ENCODE results near the gene SNTB2. TPM values are rescaled to one million over a fixed set of nuclear protein-coding genes. Genes with fewer than 3 reads are reported as not detected.
A peak's percentile ranks its signal among the peaks of the same experiment; 100 is the strongest.

The SNTB2 gene
- total RNA-seq, 1 experiment from 2014 or later, result 20.2 TPM

DNA sequence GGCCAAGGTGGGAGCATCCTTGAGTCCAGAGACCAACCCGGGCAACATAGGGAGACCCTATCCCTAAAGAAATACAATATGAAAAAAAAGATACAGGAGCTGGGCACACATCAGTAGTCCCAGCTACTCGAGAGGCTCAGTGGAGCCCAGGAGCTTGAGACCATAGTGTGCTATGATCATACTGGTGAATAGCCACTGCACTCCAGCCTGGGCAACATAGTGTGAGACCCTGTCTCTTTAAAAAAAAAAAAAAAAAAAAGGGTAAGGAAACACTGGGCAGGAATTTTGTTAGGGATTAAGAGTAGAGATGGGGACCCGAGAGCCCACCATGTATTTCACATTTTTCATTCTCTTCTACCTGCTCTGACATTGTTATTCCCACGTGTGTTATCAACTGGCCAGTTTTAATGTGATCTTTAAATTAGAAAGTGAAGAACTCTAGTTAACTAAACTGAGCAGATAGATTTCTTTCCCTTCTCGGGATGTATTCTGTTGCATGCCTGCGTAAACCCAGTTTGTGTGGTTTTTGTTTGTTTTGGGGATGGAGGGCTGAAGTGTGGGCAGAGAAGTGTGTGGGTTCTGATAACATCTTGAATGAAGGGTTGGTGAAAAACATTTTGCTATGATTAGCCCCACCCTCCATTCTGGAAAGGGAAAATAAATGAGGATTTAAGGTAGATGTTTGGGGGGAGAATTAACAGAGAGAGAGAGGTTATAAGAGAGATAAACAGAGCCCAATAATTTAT is 17.2 kb upstream of the SNTB2 start:
- H3K14ac ChIP-seq (ENCODE audit: insufficient read depth, low read length), result no peak overlapping the region
- no peaks in the 10 kb centered on the region for H3K79me2 ChIP-seq (ENCODE audit: insufficient read depth, low read length)
- Mint-ChIP-seq H3K4me1 (peaks cover 0 to 9% of the 10 kb centered on the region in 2 experiments; a peak in 1 of 4 replicates), H3K36me3 (ENCODE audit: insufficient read depth in 1 of 3, low read depth in 3 of 3) (peaks cover 35 to 63% (median 46%) of the 10 kb centered on the region in 3 experiments; a peak in 6 of 7 replicates), H3K4me3 (no peak overlapping the region), H3K27ac (peak overlapping the region in 1 of 3 experiments; percentile 15; a peak in 2 of 7 replicates), H3K27me3 (ENCODE audit: low read depth) (no peaks in the 10 kb centered on the region), H3K9me3 (no peaks in the 10 kb centered on the region)
- H4K91ac ChIP-seq (ENCODE audit: insufficient read length, low read depth, low read length), result no peak overlapping the region
- H3K4me1 ChIP-seq (ENCODE audit: insufficient read depth, low read length), result no peaks in the 10 kb centered on the region
- no peaks in the 10 kb centered on the region for H3K79me1 ChIP-seq (ENCODE audit: insufficient read depth, low read depth, low read length, poor library complexity, severe bottlenecking)
- H3K27me3 ChIP-seq (ENCODE audit: insufficient read depth, low read length), result no peaks in the 10 kb centered on the region
- no peak overlapping the region for H3K27ac ChIP-seq (ENCODE audit: insufficient read length, low read depth, low read length)
- H2BK15ac ChIP-seq (ENCODE audit: low read depth, low read length), result no peak overlapping the region
- H3K18ac ChIP-seq (ENCODE audit: insufficient read length, low read depth, low read length), result no peak overlapping the region
- H3T11ph ChIP-seq (ENCODE audit: low read length), result no peak overlapping the region
- H2AK5ac ChIP-seq (ENCODE audit: insufficient read length, low read length), result no peak overlapping the region
- TF ChIP-seq CTCF (conservative IDR thresholded peaks at IDR 0.05), result no peak
- H3K23me2 ChIP-seq (ENCODE audit: insufficient read length, low read depth, low read length, poor library complexity, severe bottlenecking), result no peaks in the 10 kb centered on the region
- no peak overlapping the region for H3K4me2 ChIP-seq (ENCODE audit: insufficient read depth, insufficient read length, low read length)
- no peaks in the 10 kb centered on the region for H4K20me1 ChIP-seq (ENCODE audit: control insufficient read depth, insufficient read depth, insufficient read length)
- H2BK12ac ChIP-seq (ENCODE audit: insufficient read length, low read depth, low read length), result no peak overlapping the region
- no peak overlapping the region for H4K8ac ChIP-seq (replicated peaks; ENCODE audit: insufficient read length, low read depth, low read length)
- H2BK20ac ChIP-seq (ENCODE audit: low read depth, low read length, poor library complexity, severe bottlenecking), result no peak overlapping the region
- no peak overlapping the region for H3K56ac ChIP-seq (ENCODE audit: insufficient read length, low read depth, low read length)
- DNase-seq, result no peak
- H3K23ac ChIP-seq (ENCODE audit: insufficient read length, low read depth, low read length), result no peak overlapping the region
- no peak overlapping the region for H2BK5ac ChIP-seq (ENCODE audit: insufficient read length, low read length)
- H4K5ac ChIP-seq (ENCODE audit: insufficient read length, low read depth, low read length), result no peak overlapping the region
- H2AFZ ChIP-seq (ENCODE audit: low read length), result no peak overlapping the region
- no peak overlapping the region for H2BK120ac ChIP-seq (ENCODE audit: low read depth, low read length, poor library complexity, severe bottlenecking)
- WGBS (ENCODE audit: extremely low coverage, insufficient read length, low lambda C conversion rate), result no CpG with 5 or more reads among the region's 6 CpGs
- no peak overlapping the region for H3K9ac ChIP-seq (ENCODE audit: extremely low read depth, insufficient read length, low read length)
- H3K9me3 ChIP-seq (ENCODE audit: control insufficient read depth, low read depth, low read length), result no peaks in the 10 kb centered on the region
- H3K4ac ChIP-seq (ENCODE audit: low read depth, low read length), result no peak overlapping the region
